ENCODE results near the gene HAPLN1. TPM values are rescaled to one million over a fixed set of nuclear protein-coding genes. Genes with fewer than 3 reads are reported as not detected.

Gene HAPLN1
- total RNA-seq, 4 donors from 2014 or later = 0.31 to 1.8 (median 0.86) TPM

DNA sequence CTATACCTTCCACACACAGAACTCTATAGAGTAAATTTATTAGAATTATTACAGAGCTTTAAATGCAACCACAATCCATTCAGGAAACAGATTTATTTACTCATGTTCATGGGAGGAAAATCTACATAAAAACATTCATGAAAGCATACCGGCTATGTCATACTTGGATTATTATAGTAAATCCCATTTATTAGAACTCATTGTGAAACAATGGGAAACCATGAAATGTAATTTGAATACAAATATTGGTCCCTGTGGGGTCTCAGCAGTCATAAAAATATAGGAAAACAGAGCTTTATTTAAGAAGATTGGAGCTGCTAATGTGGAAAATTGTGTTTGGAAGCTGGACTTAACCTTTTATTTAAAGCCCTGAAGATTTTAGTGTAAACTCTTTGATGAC is 80.7 kb downstream of the HAPLN1 start:
- TF ChIP-seq, protein P1, sequence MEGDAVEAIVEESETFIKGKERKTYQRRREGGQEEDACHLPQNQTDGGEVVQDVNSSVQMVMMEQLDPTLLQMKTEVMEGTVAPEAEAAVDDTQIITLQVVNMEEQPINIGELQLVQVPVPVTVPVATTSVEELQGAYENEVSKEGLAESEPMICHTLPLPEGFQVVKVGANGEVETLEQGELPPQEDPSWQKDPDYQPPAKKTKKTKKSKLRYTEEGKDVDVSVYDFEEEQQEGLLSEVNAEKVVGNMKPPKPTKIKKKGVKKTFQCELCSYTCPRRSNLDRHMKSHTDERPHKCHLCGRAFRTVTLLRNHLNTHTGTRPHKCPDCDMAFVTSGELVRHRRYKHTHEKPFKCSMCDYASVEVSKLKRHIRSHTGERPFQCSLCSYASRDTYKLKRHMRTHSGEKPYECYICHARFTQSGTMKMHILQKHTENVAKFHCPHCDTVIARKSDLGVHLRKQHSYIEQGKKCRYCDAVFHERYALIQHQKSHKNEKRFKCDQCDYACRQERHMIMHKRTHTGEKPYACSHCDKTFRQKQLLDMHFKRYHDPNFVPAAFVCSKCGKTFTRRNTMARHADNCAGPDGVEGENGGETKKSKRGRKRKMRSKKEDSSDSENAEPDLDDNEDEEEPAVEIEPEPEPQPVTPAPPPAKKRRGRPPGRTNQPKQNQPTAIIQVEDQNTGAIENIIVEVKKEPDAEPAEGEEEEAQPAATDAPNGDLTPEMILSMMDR (IDR thresholded peaks at IDR 0.05) = no peak
- TF ChIP-seq EP300 (IDR thresholded peaks at IDR 0.05) = no peak
- TF ChIP-seq POLR2A (IDR thresholded peaks at IDR 0.05) = no peak
- TF ChIP-seq POLR2AphosphoS5 (IDR thresholded peaks at IDR 0.05) = no peak
- no peak overlapping the region for H3K4me3 ChIP-seq
- H3K9me3 ChIP-seq = no peaks in the 10 kb centered on the region
- no peaks in the 10 kb centered on the region for H3K4me1 ChIP-seq
- no peak for ATAC-seq
- H3K36me3 ChIP-seq = no peaks in the 10 kb centered on the region
- WGBS, 2 donors (ENCODE audit: low coverage in 1 of 2) = 50 to 100% methylated on average over 1 of the region's 1 CpG
- no peak overlapping the region for H3K27ac ChIP-seq
- H3K27me3 ChIP-seq = no peaks in the 10 kb centered on the region

DNA sequence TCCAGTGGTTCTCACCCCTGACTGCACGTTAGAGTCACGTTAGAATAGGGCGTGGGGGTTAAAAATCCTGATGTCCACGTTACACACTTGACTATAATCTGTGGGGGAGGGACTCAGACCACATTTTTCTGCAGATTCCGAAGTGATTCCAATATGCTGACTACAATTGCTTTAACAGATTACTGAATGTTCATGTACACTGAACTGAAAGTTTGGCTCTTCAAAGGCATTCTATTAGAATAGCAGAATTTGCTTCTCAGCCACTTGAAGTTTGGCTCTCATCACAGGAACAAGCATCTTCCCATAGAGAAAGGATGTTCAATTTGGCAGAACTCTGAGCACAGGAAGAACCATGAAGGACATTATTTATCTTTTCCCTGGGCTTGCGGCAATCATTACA is 84.5 kb downstream of the HAPLN1 start:
- no peak for ATAC-seq
- WGBS, 2 donors (ENCODE audit: low coverage in 1 of 2) = 29 to 34% methylated on average over 6 of the region's 6 CpGs
- Histone ChIP-seq H3K4me1 (no peaks in the 10 kb centered on the region), H3K36me3 (no peaks in the 10 kb centered on the region), H3K4me3 (no peak overlapping the region), H3K27me3 (no peaks in the 10 kb centered on the region), H3K27ac (no peak overlapping the region), H3K9me3 (no peaks in the 10 kb centered on the region)
- TF ChIP-seq, protein P1 (IDR thresholded peaks at IDR 0.05) = no peak
- TF ChIP-seq POLR2AphosphoS5 (IDR thresholded peaks at IDR 0.05) = no peak
- no peak for TF ChIP-seq POLR2A (IDR thresholded peaks at IDR 0.05)
- no peak for TF ChIP-seq EP300 (IDR thresholded peaks at IDR 0.05)

DNA sequence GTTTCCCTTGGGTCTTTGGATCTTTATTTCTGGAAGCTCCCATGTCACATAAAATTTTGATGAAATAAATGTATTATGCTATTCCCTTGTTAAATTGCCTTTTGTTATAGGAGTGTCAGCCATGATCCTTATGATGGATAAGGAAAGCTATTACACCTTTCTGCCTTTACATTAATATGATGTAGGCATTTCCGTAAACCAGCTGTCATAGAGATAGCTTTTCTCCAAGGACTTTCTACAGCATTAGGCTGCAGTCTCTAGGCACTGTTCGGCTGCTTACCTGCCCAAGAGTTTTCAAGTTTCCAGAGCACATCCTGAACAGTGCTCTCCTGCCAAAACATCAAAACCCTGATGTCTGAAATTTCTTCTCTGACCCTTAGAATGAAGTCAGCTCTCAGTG is 87.4 kb downstream of the HAPLN1 start:
- no peaks in the 10 kb centered on the region for H3K9me3 ChIP-seq
- TF ChIP-seq POLR2AphosphoS5 (IDR thresholded peaks at IDR 0.05) (no peak), EP300 (IDR thresholded peaks at IDR 0.05) (no peak), POLR2A (IDR thresholded peaks at IDR 0.05) (no peak)
- TF ChIP-seq, protein P1 (IDR thresholded peaks at IDR 0.05) = no peak
- no peak for ATAC-seq
- no peaks in the 10 kb centered on the region for H3K36me3 ChIP-seq
- no peaks in the 10 kb centered on the region for H3K4me1 ChIP-seq
- WGBS, 2 donors (ENCODE audit: low coverage in 1 of 2) = 82% methylated on average over 2 of the region's 2 CpGs
- H3K27ac ChIP-seq = no peak overlapping the region
- no peak overlapping the region for H3K4me3 ChIP-seq
- no peaks in the 10 kb centered on the region for H3K27me3 ChIP-seq

DNA sequence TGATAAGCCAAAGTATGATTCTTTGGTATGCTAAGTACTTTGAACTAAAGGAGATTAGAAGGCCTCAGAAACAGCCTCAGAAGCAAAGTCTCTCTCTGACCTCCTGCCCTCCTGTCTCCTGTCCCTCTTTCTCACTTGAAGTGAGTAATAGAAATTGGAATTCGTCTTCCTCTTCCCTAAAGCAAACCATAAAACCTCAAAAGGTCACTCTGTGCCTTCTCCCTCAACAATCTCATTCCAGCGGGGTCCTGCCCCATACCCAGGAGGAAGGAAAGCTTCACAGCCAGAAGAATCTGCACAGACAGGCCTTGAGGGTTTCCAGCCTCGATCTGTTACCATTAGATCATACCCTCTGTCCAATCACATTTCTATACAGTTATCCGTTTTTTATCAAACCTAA is 87.8 kb downstream of the HAPLN1 start:
- Histone ChIP-seq H3K4me1 (no peaks in the 10 kb centered on the region), H3K4me3 (no peak overlapping the region), H3K27ac (no peak overlapping the region), H3K36me3 (no peaks in the 10 kb centered on the region), H3K27me3 (no peaks in the 10 kb centered on the region), H3K9me3 (no peaks in the 10 kb centered on the region)
- ATAC-seq = no peak
- TF ChIP-seq, protein P1 (IDR thresholded peaks at IDR 0.05) = no peak
- no peak for TF ChIP-seq POLR2A (IDR thresholded peaks at IDR 0.05)
- WGBS, 2 donors (ENCODE audit: low coverage in 1 of 2) = 51 to 67% methylated on average over 3 to 4 of the region's 4 CpGs

DNA sequence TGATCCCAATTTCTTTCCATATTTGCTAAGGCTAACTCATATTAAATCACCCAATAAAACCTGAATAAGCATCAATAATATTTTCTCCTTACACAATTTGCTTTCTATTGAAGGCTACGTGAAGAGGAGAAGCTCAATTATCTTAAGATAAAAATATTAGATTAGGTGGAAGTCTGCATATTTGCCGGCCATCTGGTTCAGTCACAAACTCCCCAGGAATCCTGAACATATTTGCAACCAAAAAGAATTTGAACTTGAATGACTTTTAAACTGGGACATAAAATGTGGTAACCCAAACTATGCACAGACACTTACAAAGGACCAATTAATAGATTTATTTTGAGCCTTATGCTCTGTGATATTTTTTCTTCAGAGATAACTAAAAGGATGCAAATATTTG is 92.3 kb downstream of the HAPLN1 start:
- no peaks in the 10 kb centered on the region for H3K27me3 ChIP-seq
- no peaks in the 10 kb centered on the region for H3K9me3 ChIP-seq
- no peak for ATAC-seq
- H3K4me1 ChIP-seq = no peaks in the 10 kb centered on the region
- 62 to 69% methylated on average over 2 of the region's 2 CpGs for WGBS, 2 donors (ENCODE audit: low coverage in 1 of 2)
- no peak overlapping the region for H3K4me3 ChIP-seq
- TF ChIP-seq POLR2A (IDR thresholded peaks at IDR 0.05) = no peak
- TF ChIP-seq POLR2AphosphoS5 (IDR thresholded peaks at IDR 0.05) = no peak
- TF ChIP-seq EP300 (IDR thresholded peaks at IDR 0.05) = no peak
- TF ChIP-seq, protein P1 (IDR thresholded peaks at IDR 0.05) = no peak
- H3K27ac ChIP-seq = no peak overlapping the region
- no peaks in the 10 kb centered on the region for H3K36me3 ChIP-seq
